GM21526 (cell line): ENCODE data around the gene DDX24.
A peak's percentile ranks its signal among the peaks of the same experiment; 100 is the strongest.

Source experiments
- ATAC-seq: cut with Tn5 transposase; IDR thresholded peaks from one replicate; pipeline ENCODE4 v1.9.1; 2021; ENCODE audit warnings: moderate library complexity; ENCODE audit not compliant: unreplicated experiment, low FRiP score

The DDX24 gene

GRCh38 chr14:94034886-94035285 is 46.1 kb downstream of the DDX24 start:
- no peak for ATAC-seq

GRCh38 chr14:94031883-94032279 is 49.1 kb downstream of the DDX24 start:
- no peak for ATAC-seq

- ATAC-seq: no peak
These were observed 49.7 kb downstream of the DDX24 start for GRCh38 chr14:94031161-94031882.

- ATAC-seq: no peak
These were observed 50.4 kb downstream of the DDX24 start for GRCh38 chr14:94030571-94030970.

GRCh38 chr14:94029671-94030203 is 51.3 kb downstream of the DDX24 start:
- no peak for ATAC-seq

GRCh38 chr14:94029265-94029664 is 51.7 kb downstream of the DDX24 start:
- ATAC-seq: no peak

- ATAC-seq: no peak
These were observed 52.6 kb downstream of the DDX24 start for GRCh38 chr14:94028450-94028826.

- no peak for ATAC-seq
These were observed 53.2 kb downstream of the DDX24 start for GRCh38 chr14:94027566-94028449.

GRCh38 chr14:94026889-94027469 is 54.0 kb downstream of the DDX24 start:
- ATAC-seq: no peak

GRCh38 chr14:94026173-94026888 is 54.7 kb downstream of the DDX24 start, which contains the start of gene OTUB2:
OTUB2 (plus strand) TSS chr14:94026340; CDS start chr14:94026538, 198 bp downstream.
- peak; percentile 99 for ATAC-seq

GRCh38 chr14:94025720-94026119 is 55.3 kb downstream of the DDX24 start:
- ATAC-seq: no peak

GRCh38 chr14:94024549-94024948 is 56.5 kb downstream of the DDX24 start:
- ATAC-seq: no peak

GRCh38 chr14:94022532-94023411 is 58.2 kb downstream of the DDX24 start:
- no peak for ATAC-seq

- ATAC-seq: no peak
These were observed 59.4 kb downstream of the DDX24 start for GRCh38 chr14:94021416-94022157.

- no peak for ATAC-seq
These were observed 60.0 kb downstream of the DDX24 start for GRCh38 chr14:94021001-94021400.

GRCh38 chr14:94020267-94020666 is 60.7 kb downstream of the DDX24 start:
- ATAC-seq: no peak

- no peak for ATAC-seq
These were observed 61.7 kb downstream of the DDX24 start for GRCh38 chr14:94019329-94019728.

- ATAC-seq: no peak
These were observed 62.7 kb downstream of the DDX24 start for GRCh38 chr14:94018308-94018707.
